OCI-LY1 (cell line): Measurements from ENCODE around the gene RNASEH2C.

Experiments used
- EZH2 ChIP-seq: fragments of 200-600 bp; sonication (generic), shearing (Covaris generic); IDR thresholded peaks from 2 replicates; pipeline ENCODE4 v1.8.0; 2017; ENCODE audit warnings: borderline replicate concordance, mixed run types, mild to moderate bottlenecking, antibody characterized with exemption, low read length, moderate library complexity, mixed read lengths
- TF ChIP-seq, protein P1 (sequence below): fragments of 200-600 bp; sonication (generic), shearing (Covaris generic); IDR thresholded peaks from 2 replicates; pipeline ENCODE4 v1.5.1; 2017; ENCODE audit warnings: mild to moderate bottlenecking, antibody characterized with exemption, low read length, moderate library complexity, mixed read lengths

DNA sequence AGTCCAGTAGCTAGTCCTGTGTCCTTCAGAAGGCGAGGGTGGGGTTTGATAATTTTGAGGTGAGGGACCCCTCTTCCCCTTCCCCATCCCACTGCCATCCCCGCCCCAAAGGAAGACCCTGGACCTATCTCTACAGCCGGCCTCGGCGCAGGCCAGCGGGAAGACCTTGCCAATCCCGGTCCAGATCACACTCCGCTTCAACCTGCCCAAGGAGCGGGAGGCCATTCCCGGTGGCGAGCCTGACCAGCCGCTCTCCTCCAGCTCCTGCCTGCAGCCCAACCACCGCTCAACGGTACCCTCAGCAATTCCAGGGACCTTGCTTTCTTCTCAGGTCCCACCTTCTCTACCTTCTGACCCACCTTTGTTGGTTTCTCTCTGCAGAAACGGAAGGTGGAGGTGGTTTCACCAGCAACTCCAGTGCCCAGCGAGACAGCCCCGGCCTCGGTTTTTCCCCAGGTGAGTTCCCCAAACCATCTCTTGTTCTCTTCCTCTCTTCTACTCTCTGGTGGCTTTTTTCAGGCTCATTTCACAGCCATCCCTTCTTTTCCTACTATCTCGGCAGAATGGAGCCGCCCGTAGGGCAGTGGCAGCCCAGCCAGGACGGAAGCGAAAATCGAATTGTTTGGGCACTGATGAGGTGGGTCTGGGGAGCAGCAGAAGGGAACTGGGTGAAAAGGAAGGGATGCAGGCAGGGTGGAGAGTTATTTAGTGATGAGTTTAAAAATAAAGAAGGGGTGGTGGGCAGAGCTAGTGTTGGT is 7.2 kb downstream of the RNASEH2C start:
- TF ChIP-seq, protein P1, sequence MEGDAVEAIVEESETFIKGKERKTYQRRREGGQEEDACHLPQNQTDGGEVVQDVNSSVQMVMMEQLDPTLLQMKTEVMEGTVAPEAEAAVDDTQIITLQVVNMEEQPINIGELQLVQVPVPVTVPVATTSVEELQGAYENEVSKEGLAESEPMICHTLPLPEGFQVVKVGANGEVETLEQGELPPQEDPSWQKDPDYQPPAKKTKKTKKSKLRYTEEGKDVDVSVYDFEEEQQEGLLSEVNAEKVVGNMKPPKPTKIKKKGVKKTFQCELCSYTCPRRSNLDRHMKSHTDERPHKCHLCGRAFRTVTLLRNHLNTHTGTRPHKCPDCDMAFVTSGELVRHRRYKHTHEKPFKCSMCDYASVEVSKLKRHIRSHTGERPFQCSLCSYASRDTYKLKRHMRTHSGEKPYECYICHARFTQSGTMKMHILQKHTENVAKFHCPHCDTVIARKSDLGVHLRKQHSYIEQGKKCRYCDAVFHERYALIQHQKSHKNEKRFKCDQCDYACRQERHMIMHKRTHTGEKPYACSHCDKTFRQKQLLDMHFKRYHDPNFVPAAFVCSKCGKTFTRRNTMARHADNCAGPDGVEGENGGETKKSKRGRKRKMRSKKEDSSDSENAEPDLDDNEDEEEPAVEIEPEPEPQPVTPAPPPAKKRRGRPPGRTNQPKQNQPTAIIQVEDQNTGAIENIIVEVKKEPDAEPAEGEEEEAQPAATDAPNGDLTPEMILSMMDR = no peak
- no peak for TF ChIP-seq EZH2
